DOHH2 (cell line): ENCODE measurements around the gene MYZAP.

Experiments
- H3F3A ChIP-seq: fragments of 200-600 bp; sonication (generic), shearing (Covaris generic); 2 replicates; pipeline ENCODE4 v1.6.0; 2016; ENCODE audit warnings: antibody characterized with exemption, mild to moderate bottlenecking; ENCODE audit not compliant: control insufficient read depth, insufficient read depth
- H3K27ac ChIP-seq: fragments of 200-600 bp; sonication (generic); 2 replicates; pipeline ENCODE4 v1.5.1; 2014; ENCODE audit warnings: low read depth, mild to moderate bottlenecking, low read length, moderate library complexity
- H3K27me3 ChIP-seq: fragments of 200-600 bp; sonication (generic); 2 replicates; pipeline ENCODE4 v1.6.1; 2014; ENCODE audit warnings: mild to moderate bottlenecking, low read length, mixed read lengths; ENCODE audit not compliant: control insufficient read depth
- H3K36me3 ChIP-seq: fragments of 200-600 bp; sonication (generic); 2 replicates; pipeline ENCODE4 v1.6.1; 2014; ENCODE audit warnings: mild to moderate bottlenecking, low read length, moderate library complexity, mixed read lengths; ENCODE audit not compliant: control insufficient read depth
- H3K4me1 ChIP-seq: fragments of 200-600 bp; sonication (generic); 2 replicates; pipeline ENCODE4 v1.6.1; 2014; ENCODE audit warnings: mild to moderate bottlenecking, low read length, mixed read lengths; ENCODE audit not compliant: control insufficient read depth
- H3K4me2 ChIP-seq: fragments of 200-600 bp; sonication (generic); 2 replicates; pipeline ENCODE4 v1.6.0; 2014; ENCODE audit warnings: mild to moderate bottlenecking, low read length, moderate library complexity
- H3K4me3 ChIP-seq: fragments of 200-600 bp; sonication (generic); 2 replicates; pipeline ENCODE4 v1.5.1; 2014; ENCODE audit warnings: mild to moderate bottlenecking, low read length, mixed read lengths
- H3K79me2 ChIP-seq: fragments of 200-600 bp; sonication (generic); 2 replicates; pipeline ENCODE4 v1.6.1; 2014; ENCODE audit warnings: mild to moderate bottlenecking, low read length, mixed read lengths; ENCODE audit not compliant: control insufficient read depth
- H3K9me2 ChIP-seq: fragments of 200-600 bp; sonication (generic); replicated peaks from 2 replicates; pipeline ENCODE4 v1.6.1; 2014; ENCODE audit warnings: mild to moderate bottlenecking, low read length, mixed read lengths; ENCODE audit not compliant: control insufficient read depth
- H3K9me3 ChIP-seq: fragments of 200-600 bp; sonication (generic); 2 replicates; pipeline ENCODE4 v1.6.1; 2014; ENCODE audit warnings: antibody characterized with exemption, low read length, mixed read lengths; ENCODE audit not compliant: control insufficient read depth, insufficient read depth
- H4K20me1 ChIP-seq: fragments of 200-600 bp; sonication (generic); 2 replicates; pipeline ENCODE4 v1.6.0; 2014; ENCODE audit warnings: low read depth, mild to moderate bottlenecking, antibody characterized with exemption, low read length, moderate library complexity; ENCODE audit not compliant: control insufficient read depth, insufficient read depth
- EZH2phosphoT487 ChIP-seq: fragments of 200-600 bp; sonication (generic); IDR thresholded peaks from 2 replicates; pipeline ENCODE4 v1.6.1; 2017; ENCODE audit warnings: borderline replicate concordance, mild to moderate bottlenecking, antibody characterized with exemption, low read length, moderate library complexity, mixed read lengths
- TF ChIP-seq, protein P1 (sequence below): fragments of 200-600 bp; sonication (generic); IDR thresholded peaks from one replicate; pipeline ENCODE4 v1.5.1; 2014; ENCODE audit warnings: antibody characterized with exemption, mild to moderate bottlenecking, low read depth, low read length; ENCODE audit not compliant: poor library complexity, severe bottlenecking

MYZAP gene

DNA sequence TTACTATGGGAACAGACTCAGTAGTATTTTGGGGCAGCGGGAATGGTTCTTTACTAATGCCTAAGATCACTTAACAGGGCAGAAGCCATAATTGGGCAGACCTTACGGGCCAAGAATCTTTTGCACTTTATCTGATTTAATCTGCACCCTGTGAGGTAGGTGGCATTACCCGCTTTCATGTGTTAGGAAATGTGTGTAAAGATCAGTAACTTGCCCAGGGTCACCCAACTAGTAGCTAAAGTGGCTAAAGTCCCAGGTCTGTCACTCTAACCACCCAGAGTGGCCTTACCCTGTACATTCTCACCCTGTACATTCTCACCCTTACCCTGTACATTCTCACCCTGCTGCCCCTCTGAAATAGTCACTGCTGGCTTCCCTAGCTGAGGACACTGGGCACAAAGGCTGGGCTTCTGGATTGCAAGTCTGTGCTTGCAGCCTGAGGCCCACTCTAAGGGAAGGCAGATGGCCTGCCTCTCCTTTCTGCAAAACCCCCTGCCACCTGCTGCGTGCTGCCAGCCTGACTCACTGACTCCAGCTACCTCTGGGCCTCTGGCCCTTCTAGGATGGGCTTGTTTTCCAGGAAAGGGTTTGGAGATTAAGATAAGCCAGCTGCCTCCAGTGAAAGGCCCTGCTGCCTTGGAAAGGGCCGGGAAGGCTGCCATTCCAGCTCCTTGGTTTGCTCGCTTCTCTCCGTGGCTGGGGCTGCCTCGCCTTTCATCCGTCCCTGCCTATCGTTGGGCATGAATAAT, 37.5 kb upstream of the MYZAP start:
- Histone ChIP-seq H3K79me2 (no peaks in the 10 kb centered on the region), H3F3A (no peaks in the 10 kb centered on the region), H3K4me3 (no peak overlapping the region), H3K9me3 (no peaks in the 10 kb centered on the region), H3K9me2 (no peaks in the 10 kb centered on the region), H3K27ac (no peak overlapping the region), H4K20me1 (no peaks in the 10 kb centered on the region), H3K27me3 (0 out of 2 replicates have a peak, but pooled peaks cover 3% of the 10 kb centered on the region), H3K4me1 (no peaks in the 10 kb centered on the region), H3K36me3 (no peaks in the 10 kb centered on the region), H3K4me2 (no peak overlapping the region)
- no peak for TF ChIP-seq EZH2phosphoT487
- TF ChIP-seq, protein P1, sequence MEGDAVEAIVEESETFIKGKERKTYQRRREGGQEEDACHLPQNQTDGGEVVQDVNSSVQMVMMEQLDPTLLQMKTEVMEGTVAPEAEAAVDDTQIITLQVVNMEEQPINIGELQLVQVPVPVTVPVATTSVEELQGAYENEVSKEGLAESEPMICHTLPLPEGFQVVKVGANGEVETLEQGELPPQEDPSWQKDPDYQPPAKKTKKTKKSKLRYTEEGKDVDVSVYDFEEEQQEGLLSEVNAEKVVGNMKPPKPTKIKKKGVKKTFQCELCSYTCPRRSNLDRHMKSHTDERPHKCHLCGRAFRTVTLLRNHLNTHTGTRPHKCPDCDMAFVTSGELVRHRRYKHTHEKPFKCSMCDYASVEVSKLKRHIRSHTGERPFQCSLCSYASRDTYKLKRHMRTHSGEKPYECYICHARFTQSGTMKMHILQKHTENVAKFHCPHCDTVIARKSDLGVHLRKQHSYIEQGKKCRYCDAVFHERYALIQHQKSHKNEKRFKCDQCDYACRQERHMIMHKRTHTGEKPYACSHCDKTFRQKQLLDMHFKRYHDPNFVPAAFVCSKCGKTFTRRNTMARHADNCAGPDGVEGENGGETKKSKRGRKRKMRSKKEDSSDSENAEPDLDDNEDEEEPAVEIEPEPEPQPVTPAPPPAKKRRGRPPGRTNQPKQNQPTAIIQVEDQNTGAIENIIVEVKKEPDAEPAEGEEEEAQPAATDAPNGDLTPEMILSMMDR: no peak

DNA sequence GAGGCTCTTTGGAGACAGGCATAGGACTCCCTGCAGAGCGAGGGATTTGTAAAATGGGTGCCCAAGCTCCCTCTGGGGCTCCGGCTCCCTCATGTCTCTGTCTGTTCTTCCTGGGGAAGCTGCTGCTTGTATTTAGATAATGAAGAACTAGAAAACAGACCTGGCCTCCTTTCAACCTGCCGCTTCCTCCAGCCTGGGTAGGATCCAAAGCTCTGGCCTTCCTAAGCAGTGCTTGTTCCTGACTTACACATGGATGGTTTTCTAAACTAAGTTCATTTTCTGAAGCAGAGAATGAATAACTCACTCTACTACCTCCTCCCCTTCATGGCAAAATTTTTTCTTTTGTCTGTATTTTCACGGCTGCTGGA, 36.9 kb upstream of the MYZAP start:
- Histone ChIP-seq H3K79me2 (no peaks in the 10 kb centered on the region), H3K9me3 (no peaks in the 10 kb centered on the region), H3K9me2 (no peaks in the 10 kb centered on the region), H3F3A (no peaks in the 10 kb centered on the region), H3K27ac (no peak overlapping the region), H3K4me2 (no peak overlapping the region), H3K27me3 (0 out of 2 replicates have a peak, but pooled peaks cover 3% of the 10 kb centered on the region), H3K4me1 (no peaks in the 10 kb centered on the region), H4K20me1 (no peaks in the 10 kb centered on the region), H3K4me3 (no peak overlapping the region), H3K36me3 (no peaks in the 10 kb centered on the region)
- TF ChIP-seq, protein P1: no peak
- no peak for TF ChIP-seq EZH2phosphoT487

DNA sequence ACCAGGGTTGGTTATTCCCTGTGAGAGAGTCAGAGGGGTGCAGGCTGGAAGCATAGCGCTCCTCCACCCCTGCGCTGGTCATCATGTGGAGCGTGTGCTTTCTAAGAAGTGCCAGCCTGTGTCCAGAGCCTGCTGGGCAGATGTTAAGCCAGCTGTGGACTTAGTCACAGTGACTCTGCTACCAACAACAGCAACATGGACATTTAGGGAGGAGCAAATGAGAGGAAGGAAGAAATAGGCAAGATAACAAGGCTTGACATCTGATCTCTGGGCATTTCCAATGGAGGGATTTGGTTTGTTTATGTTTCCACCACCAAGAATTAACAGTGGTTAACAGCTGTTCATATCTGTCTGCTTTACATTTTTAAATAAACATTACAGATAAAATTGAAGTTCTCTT, 36.4 kb upstream of the MYZAP start:
- Histone ChIP-seq H3K27me3 (0 out of 2 replicates have a peak, but pooled peaks cover 3% of the 10 kb centered on the region), H3K36me3 (no peaks in the 10 kb centered on the region), H3K9me3 (no peaks in the 10 kb centered on the region), H3K4me1 (no peaks in the 10 kb centered on the region), H3K4me3 (no peak overlapping the region), H3K79me2 (no peaks in the 10 kb centered on the region), H3K4me2 (no peak overlapping the region), H3F3A (no peaks in the 10 kb centered on the region), H3K9me2 (no peaks in the 10 kb centered on the region), H3K27ac (no peak overlapping the region), H4K20me1 (peaks cover 2% of the 10 kb centered on the region; the same call in 1 of the 2 replicates)
- TF ChIP-seq EZH2phosphoT487: no peak
- TF ChIP-seq, protein P1: no peak
